Fibroblast of peridontal ligament (primary cell): ENCODE measurements around the gene GFY.
"Not testable (repeated sequence)": the region's sequence is repeated elsewhere in the genome, so short reads cannot be mapped to it uniquely, and the experiment has no call there.

Experiments used
- DNase-seq: peaks from one replicate; pipeline ENCODE4 v3.0.0-alpha.2; 2010; ENCODE audit errors: extremely low read depth

The GFY gene

DNA sequence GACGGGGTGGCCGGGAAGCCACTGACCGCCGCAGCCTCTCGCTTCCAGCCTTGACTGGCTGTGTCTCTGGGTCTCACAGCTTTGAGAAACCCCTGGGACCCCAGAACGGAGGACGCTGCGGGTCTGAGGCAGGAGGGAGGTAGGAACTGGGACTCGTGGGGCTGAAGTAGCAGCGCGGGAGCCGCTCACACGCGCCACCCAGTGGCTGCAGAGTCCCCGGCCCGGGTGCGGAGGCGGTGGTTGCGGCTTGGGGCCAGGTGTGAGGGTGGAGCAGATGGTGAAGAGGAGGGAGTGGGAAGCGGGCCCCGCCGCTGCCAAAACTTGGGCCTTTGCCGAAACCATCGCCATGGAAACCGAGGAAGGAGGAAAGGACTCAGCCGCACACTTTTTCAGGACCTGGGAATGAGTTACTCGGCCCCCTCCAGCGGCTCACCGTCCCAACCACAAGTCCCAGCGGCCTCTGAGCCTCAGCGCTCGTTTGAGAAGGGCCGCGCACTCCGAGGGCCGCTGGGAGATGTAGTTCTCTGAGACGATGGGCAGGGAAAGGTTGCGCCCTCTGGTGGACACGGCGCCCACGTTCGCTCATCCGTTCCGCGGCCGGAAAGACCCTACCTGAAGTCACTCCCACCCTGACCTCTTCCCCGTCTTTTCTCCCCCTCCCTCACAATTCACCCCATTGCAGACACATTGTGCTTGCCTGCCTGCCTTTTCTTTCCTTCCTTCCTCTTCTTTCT, 18.3 kb downstream of the GFY start:
- peak; percentile 92 for DNase-seq

DNA sequence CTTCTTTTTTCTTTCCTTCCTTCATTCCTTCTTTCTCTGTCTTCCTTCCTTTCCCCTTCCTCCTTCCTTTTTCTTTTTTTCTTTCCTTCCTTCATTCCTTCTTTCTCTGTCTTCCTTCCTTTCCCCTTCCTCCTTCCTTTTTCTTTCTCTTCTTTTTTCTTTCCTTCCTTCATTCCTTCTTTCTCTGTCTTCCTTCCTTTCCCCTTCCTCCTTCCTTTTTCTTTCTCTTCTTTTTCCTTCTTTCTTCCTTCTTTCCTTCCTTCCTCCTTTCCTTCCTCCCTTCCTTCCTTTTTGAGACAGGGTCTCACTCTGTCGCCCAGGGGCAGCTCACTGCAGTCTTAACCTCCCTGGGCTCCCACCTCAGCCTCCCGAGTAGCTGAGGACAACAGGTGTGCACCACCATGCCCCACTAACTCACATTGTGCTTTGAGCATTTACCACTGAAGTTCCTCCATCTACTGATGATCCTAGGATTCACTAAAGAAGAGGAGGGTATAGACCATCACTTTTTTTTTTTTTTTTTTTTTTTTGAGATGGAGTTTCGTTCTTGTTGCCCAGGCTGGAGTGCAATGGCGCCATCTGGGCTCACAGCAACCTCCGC, 19.0 kb downstream of the GFY start:
- not testable (repeated sequence) for DNase-seq

DNA sequence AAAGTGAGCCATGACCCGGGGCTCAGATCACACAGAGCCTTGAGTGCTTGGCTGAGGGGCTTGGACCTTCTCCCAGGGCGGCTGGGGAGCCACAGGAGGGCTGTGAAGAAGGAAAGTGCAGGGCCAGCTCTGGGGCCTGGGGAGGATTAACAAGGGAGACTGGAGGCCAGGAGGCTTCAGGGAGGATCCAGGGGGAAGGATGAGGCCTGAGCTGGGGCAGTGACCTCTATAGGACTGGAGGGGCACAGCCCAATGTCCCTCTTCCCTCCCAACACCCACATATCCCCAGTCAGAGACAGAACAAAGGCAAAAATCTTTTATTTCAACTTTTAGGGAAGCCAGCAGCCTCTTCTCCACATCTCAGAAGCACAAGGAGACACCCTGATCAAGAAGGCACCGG, 20.8 kb downstream of the GFY start:
- DNase-seq: no peak

DNA sequence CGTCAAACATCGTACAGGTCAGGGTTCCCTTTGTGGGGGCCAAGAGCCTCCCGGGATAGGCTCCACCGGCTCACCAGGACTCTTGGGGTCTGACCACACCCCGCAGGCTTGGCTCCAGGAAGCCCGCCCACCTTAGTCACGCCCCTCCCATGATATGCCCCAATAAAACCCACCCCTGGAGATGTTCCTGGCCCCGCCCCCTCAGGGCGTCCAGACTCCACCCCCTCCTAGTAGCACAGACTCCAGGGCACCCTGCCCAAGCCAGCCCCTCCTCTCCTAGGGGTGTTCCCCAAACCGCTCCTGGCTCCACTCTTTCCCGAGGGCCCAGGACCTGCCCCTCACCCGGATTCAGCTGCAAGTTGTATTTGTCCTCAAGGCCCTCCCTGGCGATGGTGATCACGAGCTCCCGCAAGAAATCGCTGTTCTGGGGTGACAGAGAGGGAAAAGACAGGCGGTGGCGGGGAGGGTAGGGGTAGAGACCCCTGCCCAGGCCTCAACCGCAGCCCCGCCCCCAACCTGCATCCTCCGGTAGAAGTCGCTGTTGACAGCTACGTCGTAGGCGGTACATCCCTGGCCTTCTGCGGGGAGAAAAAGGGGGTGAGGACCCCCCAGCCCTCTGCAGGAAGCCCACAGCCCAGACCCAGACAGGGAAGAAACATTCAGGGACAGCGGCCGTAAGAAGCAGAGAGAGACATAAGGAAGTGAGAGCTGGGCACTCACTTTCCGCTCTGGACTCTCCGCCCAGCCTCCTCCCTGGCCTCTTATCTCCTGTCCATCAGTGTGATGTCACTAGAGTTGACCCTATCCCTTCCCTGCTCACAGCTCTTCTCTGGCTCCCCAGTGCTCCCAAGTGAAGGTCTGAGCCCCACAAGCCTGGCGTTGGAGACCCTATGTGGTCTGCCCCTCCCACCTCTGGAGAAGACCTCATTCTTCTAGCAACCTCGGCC, 22.6 kb downstream of the GFY start:
- DNase-seq: no peak

DNA sequence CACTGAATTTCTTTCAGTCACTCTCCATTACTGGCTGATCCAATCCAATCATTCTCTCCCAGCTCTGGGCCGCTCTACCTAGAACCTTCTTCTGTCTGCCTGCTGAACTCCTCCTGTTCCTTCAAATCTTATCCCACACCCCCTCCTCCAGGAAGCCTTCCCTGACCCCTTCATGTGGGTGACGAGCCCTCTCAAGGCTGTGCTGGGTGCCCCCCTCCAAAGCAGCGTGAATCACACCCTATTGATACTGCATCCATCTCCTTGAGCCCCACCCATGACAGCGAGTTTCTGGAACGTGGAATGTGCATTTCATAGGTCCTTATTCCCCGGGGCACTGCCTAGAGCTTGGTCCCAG, 23.2 kb downstream of the GFY start:
- DNase-seq: no peak

DNA sequence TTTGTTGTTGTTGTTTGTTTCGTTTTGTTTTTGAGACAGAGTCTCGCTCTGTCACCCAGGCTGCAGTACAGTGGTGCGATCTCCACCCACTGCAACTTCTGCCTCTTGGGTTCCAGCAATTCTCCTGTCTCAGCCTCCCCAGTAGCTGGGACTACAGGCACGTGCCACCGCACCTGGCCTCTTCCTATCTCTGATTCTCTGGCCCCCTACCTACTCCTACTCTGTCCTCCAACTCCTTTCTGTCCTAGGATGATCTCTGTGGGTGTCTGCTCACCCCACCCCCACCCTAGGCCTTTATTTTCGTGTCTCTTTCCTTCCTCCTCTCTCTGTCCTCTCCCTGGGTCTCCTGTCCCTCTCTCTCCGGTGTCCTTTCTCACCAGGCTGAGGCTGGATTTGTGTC, 25.2 kb downstream of the GFY start:
- no peak for DNase-seq

DNA sequence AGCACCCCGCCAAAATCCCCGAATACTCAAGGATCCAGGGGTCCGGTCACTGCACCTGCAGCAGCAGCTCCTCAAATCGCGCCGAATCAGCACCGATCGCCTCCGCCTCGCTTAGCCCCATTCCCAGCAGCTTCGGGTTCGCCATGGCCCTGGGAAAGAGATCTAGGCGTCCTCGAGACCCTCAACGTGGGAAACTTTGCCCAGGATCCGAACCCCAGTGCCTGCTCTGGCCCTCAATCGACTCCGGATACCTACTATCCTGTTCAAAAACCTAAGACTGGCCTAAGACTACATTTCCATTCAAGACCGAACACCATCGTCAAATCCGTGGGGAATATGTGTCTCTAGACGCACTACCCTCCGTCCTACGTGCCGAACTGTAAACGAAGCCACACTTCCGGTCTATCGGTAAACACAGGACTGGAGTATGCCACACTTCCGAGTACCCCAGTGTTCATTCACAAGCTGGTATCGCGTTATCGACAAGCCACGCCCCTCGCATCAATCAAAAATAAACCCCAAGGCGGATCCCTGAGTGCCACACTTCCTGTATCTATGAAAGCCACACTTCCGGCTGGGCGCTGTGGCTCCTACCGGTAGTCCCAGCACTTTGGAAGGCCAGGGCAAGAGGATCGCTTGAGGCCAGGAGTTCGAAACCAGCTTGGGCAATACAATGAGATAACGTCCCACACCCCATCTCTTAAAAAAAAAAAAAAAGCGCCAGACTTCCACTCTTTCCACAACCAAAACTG, 26.4 kb downstream of the GFY start, which contains the start of gene PIH1D1:
Gene PIH1D1 (minus strand): TSS at position 385 of the 752 bp plus-strand sequence. CDS start 240 bp downstream, at position 145.
- peak; percentile 99 for DNase-seq

DNA sequence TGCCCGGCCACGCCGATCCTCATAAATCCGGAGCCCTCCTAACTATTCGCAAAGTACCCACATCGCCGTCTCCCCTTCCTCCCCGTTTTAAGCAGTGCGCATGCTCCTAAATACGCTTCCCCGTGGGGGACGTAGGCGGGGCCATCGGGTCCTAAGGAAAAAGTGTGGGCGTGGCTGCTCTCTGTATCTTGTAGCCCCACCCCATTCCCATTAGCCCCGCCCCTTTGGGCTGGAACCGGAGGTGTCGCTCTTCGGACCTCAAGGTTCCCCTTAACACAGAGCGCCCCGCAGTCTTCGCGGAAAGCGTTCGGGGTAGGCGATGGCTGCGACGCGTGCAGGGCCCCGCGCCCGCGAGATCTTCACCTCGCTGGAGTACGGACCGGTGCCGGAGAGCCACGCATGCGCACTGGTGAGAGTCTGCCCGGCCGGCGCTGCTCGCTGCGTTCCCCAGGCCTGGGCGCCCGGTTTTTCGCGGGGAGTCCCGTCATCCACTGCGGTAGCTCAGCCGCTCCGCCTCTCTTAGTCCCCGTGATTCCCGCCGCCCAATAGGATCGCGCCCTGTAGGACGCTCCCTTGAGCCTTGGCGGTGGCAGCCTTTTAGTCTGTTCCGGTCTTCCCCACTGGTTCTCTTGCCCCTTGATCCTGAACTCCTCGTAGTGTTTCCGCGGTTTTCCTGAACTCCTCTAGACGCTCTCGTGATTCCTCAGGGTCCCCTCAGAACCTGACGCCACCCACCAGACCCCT, 28.0 kb downstream of the GFY start, which contains the start of gene ALDH16A1:
Gene ALDH16A1 (plus strand): TSS at position 213 of the 744 bp plus-strand sequence. CDS start 107 bp downstream, at position 320.
- peak; percentile 96 for DNase-seq

DNA sequence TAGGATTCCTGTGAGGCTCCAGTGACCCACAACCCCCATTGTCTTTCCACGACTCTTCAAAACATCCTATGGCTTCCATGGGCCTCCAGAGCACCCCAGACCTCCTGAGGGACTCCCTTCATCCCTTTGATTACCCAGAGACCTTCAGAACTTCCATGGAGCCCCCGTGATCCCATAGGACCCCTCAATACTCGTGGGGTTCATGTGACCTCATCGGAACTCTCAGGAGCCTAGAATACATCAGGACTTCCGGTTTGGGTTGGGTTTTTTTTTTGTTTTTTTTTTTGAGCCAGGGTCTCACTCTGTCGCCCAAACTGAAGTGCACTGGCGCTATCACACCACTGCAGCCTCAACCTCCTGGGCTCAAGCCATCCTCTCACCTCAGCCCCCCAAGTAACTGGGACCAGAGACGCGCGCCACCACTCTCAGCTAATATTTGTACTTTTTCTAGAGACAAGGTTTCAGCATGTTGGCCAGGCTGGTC, 28.6 kb downstream of the GFY start:
- no peak for DNase-seq

DNA sequence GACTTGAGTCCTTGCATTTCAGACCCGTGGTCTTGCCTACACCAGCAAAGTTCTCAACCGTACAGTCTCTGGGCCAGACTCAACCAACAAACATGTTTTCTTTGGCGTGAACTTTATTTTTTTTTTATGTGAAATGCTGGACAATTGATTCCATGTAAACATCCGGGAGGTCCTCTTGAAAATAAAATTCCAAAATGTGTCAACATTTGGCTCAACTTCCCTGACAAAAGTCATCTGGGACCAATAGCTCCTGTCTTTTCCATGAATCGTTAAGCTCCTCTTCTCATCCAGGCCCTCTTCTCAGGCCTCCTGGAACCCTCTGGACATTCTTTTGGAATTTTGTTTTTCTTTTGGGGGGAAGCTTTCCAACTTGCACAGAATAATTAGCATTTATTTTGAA, 30.6 kb downstream of the GFY start:
- no peak for DNase-seq

DNA sequence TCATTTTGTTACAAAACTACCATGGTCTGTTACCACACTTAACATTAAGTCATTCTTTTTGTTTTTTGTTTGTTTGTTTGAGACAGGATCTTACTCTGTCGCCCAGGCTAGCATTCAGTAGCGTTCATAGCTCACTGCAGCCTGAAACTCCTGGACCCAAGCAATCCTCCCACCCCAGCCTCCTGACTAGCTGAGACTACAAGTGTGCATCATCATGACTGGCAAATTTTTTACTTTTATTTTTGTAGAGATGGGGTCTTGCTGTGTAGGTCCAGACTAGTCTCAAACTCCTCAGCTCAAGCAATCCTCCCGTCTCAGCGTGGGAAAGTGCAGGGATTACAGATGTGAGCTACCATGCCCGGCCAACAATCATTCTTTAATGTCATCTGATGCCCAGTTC, 31.1 kb downstream of the GFY start:
- no peak for DNase-seq

DNA sequence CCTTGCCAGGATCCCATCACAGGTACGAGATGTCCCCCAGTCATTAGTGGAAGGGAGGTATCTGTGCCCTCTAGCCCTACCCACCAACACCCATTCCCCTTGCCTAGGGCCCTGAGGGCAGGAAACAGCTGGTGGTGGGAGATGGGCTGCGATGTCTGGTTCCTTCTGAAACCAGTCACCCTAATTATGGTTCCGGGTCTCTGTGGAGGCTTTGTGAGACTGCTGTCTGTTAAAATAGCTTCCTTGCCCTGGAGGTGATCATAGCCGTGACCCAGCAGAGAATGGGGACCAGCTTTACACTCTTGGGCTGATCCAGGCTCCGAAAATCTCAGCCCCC, 33.3 kb downstream of the GFY start:
- no peak for DNase-seq

DNA sequence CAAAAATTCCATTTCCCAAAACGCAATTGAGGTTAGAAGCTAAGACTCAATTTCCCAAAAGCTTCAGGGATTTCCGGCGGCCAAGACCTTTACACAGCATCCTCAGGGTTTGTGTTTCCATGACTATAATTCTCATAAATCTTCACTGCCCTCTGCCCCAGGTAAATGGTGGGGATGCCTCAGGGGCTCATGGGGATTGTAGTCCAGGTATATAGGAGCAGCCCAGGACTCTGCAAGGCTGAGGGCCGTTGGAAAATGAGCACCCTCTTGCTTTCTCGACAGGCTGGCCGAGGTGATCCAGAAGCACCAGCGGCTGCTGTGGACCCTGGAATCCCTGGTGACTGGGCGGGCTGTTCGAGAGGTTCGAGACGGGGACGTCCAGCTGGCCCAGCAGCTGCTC, 34.2 kb downstream of the GFY start:
- DNase-seq: no peak

DNA sequence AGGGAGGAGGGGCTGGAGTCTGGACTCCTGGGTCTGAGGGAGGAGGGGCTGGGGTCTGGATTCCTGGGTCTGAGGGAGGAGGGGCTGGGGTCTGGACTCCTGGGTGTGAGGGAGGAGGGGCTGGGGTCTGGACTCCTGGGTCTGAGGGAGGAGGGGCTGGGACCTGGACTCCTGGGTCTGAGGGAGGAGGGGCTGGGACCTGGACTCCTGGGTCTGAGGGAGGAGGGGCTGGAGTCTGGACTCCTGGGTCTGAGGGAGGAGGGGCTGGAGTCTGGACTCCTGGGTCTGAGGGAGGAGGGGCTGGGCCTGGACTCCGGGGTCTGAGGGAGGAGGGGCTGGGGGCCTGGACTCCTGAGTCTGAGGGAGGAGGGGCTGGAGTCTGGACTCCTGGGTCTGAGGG, 35.9 kb downstream of the GFY start:
- not testable (repeated sequence) for DNase-seq

DNA sequence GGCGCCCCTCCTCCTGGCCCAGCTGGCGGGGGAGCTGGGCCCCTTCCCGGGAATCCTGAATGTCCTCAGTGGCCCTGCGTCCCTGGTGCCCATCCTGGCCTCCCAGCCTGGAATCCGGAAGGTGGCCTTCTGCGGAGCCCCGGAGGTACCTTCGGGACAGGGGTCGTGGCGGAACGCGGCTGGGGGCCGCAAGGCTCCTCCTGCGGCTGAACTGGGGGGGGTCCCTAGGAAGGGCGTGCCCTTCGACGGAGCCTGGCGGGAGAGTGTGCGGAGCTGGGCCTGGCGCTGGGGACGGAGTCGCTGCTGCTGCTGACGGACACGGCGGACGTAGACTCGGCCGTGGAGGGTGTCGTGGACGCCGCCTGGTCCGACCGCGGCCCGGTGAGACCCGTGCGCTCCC, 36.5 kb downstream of the GFY start:
- DNase-seq: no peak

DNA sequence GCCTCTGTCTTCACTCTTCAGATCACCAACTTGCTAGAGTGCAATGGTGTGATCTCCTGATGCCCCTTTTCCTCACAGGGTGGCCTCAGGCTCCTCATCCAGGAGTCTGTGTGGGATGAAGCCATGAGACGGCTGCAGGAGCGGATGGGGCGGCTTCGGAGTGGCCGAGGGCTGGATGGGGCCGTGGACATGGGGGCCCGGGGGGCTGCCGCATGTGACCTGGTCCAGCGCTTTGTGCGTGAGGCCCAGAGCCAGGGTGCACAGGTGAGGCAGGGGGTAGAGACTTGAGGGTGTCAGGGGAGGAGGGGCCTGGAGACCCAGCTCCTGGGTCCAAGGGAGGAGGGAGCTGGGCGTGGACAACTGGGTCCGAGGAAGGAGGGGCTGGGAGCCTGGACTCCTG, 37.3 kb downstream of the GFY start:
- DNase-seq: no peak

DNA sequence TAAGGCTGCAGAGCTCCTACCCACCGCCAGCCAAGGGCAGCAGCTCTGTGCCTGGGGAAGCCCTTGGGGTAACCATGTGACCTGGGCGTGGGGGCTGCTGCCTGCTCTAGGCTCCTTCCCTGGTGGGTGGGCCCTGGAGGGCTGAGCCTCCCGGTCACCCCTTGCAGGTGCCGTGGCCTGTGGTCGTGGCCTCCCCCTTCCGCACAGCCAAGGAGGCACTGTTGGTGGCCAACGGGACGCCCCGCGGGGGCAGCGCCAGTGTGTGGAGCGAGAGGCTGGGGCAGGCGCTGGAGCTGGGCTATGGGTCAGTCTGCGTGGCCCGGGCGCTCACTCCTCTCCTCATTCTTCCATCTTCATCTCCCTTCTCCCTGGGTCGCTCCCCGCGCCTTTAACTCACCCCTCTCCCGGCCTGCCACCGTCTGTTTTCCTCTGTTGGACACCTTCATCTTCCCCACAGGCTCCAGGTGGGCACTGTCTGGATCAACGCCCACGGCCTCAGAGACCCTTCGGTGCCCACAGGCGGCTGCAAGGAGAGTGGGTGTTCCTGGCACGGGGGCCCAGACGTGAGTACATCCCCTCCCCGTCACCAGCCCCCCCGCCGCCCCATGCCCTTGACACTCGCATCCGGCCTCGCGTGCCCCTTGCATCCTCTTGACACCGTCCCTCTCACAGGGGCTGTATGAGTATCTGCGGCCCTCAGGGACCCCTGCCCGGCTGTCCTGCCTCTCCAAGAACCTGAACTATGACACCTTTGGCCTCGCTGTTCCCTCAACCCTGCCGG, 39.0 kb downstream of the GFY start:
- no peak for DNase-seq

DNA sequence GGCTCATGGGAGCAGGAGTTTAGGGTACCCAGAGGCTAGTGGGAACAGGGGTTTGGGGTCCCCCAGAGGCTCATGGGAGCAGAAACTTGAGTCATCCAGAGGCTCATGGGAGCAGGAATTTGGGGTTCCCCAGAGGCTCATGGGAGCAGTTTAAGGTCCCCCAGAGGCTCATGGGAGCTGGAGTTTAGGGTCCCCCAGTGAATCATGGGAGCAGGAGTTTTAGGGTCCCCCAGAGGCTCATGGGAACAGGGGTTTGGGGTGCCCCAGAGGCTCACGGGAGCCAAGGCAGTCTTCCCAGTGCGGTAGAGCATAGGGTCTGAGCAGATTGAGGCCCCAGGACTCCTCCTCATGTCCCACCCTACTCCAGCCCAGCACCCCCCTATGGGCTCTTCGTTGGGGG, 40.2 kb downstream of the GFY start:
- no peak for DNase-seq

DNA sequence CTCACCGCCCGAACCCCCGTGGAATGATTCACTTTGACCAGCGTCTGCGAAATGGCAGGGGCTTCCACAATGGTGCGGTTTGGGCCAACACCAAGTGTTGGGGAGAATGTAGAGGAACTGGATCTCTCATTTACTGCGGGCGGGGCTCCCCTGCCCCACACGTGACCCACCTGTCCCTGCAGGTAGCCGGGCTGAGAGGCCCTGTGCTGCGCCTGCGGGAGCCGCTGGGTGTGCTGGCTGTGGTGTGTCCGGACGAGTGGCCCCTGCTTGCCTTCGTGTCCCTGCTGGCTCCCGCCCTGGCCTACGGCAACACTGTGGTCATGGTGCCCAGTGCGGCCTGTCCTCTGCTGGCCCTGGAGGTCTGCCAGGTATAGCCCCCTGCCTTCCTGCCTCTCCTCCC, 43.0 kb downstream of the GFY start:
- no peak for DNase-seq

DNA sequence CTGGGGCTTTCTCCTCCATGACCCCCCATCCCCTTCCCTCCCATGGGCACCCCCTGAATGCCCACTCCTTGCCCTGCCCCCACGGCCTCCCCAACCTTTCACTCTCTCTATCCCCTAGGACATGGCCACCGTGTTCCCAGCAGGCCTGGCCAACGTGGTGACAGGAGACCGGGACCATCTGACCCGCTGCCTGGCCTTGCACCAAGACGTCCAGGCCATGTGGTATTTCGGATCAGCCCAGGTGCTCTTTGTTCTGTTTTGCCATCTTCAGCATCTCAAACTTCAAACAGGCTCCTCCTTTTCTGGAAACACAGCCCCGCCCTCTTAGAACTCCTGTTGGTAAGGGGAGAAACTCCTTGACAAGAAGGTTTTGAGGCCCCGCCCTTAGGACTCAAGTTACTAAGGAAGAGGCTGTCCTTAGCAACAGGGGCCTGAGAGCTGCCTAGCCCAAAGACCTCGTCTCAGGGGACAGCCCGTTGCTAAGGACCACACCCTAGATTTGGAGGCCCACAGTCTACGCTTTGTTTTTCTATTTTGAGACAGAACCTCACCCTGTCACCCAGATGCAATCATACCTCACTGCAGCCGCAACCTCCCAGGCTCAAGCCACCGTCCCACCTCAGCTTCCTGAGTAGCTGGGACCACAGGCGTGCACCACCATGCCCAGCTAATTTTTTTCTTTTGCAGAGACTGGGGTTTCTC, 43.7 kb downstream of the GFY start:
- DNase-seq: peak; percentile 71
